Kidney epithelial cell (primary cell): ENCODE results near the gene PLK4. TPM values are rescaled to one million over a fixed set of nuclear protein-coding genes. Genes with fewer than 3 reads are reported as not detected.

Source experiments
- DNase-seq: peaks from one replicate; pipeline ENCODE4 v3.0.0-alpha.2; 2010; ENCODE audit warnings: low read depth
- H3K27me3 ChIP-seq: 2 replicates; pipeline ENCODE4 v1.6.0; 2011; ENCODE audit warnings: low read length; ENCODE audit not compliant: control insufficient read depth, insufficient read depth
- H3K36me3 ChIP-seq: 2 replicates; pipeline ENCODE4 v1.5.1; 2011; ENCODE audit warnings: low read length; ENCODE audit not compliant: control insufficient read depth, insufficient read depth
- H3K4me3 ChIP-seq: 2 replicates; pipeline ENCODE4 v1.5.1; 2011; ENCODE audit warnings: low read depth, mild to moderate bottlenecking, control low read depth, low read length
- total RNA-seq: library from RNA; depleted of rRNA; stranded (reverse); fragments of >200 nt; gene quantifications from 2 replicates; pipeline ENCODE4 v1.2.3, GENCODE V29; 2015
- TF ChIP-seq, protein P1 (sequence below): IDR thresholded peaks from 2 replicates; pipeline ENCODE4 v1.5.1; 2011; ENCODE audit warnings: mild to moderate bottlenecking, moderate library complexity, low read length, control low read depth, inconsistent platforms; ENCODE audit not compliant: insufficient read depth, poor library complexity, severe bottlenecking

Gene PLK4
- total RNA-seq, 1 donor from 2014 or later, result 5.4 TPM

DNA sequence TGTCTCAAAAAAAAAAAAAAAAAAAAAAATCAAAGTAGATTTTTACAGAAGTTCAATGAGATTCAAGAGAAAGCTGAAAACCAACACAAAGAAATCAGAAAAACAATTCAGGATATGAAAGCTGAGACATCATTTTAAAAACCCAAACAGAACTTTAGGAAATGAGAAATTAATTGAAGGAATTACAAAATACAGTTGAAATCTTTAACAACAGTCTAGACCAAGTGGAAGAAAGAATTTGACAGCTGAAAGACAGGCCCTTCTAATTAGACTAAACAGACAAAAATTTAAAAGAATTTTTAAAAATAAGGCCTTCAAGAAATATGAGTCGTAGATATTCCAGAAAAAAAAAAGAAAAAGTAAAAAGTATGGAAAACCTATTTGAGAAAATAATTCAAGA, 33.9 kb upstream of the PLK4 start:
- Histone ChIP-seq H3K4me3 (no peak overlapping the region), H3K27me3 (no peaks in the 10 kb centered on the region), H3K36me3 (no peaks in the 10 kb centered on the region)
- no peak for DNase-seq
- TF ChIP-seq, protein P1, sequence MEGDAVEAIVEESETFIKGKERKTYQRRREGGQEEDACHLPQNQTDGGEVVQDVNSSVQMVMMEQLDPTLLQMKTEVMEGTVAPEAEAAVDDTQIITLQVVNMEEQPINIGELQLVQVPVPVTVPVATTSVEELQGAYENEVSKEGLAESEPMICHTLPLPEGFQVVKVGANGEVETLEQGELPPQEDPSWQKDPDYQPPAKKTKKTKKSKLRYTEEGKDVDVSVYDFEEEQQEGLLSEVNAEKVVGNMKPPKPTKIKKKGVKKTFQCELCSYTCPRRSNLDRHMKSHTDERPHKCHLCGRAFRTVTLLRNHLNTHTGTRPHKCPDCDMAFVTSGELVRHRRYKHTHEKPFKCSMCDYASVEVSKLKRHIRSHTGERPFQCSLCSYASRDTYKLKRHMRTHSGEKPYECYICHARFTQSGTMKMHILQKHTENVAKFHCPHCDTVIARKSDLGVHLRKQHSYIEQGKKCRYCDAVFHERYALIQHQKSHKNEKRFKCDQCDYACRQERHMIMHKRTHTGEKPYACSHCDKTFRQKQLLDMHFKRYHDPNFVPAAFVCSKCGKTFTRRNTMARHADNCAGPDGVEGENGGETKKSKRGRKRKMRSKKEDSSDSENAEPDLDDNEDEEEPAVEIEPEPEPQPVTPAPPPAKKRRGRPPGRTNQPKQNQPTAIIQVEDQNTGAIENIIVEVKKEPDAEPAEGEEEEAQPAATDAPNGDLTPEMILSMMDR, result no peak

DNA sequence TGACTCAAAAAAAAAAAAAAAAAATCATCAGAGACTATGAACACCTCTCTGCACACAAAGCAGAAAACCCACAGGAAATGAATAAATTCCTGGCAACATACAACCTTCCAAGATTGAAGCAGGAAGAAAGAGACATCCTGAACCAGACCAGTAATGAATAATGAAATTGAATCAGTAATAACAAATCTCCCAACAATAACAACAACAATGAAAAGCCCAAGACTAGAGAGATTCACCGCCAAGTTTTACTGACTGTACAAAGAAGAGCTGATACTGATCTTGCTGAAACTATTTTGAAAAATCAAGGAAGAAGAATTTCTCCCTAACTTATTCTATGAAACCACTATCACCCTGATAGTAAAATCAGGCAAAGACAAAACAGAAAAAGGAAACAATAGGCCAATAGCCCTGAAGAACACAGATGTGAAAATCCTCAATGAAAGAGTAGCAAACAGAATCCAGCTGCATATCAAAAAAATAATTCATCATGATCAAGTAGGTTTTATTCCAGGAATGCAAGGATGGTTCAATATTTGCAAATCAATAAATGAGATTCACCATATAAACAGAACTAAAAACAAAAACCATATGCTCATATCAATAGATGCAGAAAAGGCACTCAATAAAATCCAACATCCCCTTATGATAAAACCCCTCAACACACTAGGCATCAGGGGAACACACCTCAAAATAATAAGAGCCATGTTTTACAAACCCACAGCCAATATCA, 31.0 kb upstream of the PLK4 start:
- H3K36me3 ChIP-seq, result no peaks in the 10 kb centered on the region
- no peak for DNase-seq
- H3K27me3 ChIP-seq, result no peaks in the 10 kb centered on the region
- TF ChIP-seq, protein P1, result no peak
- no peak overlapping the region for H3K4me3 ChIP-seq

DNA sequence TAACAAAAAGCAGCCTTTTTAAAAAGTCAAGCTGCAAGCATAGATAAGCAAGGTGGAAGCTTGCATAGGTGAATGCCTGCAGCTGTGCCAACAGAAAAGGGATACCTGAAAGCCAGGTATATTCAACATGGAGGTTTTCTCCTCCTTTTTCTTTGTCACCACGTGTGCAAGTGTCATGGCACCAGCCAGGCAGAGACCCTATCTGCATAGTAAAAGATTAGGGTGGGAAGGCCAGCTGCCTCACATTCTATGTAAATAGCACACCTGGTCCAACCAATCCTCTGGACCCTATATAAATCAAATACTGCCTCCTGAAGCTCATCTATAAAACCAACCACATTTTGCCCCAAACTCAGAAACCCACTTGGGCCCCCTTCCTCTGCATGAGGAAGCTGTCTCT, 28.0 kb upstream of the PLK4 start:
- Histone ChIP-seq H3K4me3 (no peak overlapping the region), H3K27me3 (no peaks in the 10 kb centered on the region), H3K36me3 (no peaks in the 10 kb centered on the region)
- TF ChIP-seq, protein P1, result no peak
- no peak for DNase-seq

DNA sequence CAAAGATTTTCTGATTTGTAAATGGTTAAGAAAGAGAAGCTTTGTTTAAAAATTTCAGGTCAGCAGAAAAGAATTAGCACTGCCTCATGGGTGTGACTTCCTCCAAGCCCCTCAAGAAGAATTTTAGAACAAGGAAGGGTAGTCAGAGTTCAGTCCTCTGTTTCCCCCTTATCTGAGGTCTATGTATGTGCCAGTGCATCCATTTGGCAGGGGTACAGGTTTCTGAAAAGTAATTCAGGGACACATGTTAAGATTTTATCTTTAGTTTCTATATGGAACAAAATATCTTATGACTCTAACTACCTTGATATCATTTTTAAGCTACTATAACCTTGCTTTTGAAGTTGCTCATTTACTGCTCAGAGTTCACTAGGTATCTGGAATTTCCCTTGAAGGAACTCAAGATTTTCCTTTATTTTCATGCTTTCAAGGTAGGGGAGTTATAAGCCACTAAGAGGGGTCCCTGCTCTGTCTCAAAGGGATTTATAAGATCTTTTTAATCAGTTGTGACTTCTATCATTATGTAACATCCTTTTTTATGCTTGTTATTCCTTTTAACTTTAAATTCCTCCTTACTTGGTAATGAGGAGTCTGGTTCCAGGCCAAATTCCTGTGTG, 24.4 kb upstream of the PLK4 start:
- TF ChIP-seq, protein P1, result no peak
- DNase-seq, result no peak

DNA sequence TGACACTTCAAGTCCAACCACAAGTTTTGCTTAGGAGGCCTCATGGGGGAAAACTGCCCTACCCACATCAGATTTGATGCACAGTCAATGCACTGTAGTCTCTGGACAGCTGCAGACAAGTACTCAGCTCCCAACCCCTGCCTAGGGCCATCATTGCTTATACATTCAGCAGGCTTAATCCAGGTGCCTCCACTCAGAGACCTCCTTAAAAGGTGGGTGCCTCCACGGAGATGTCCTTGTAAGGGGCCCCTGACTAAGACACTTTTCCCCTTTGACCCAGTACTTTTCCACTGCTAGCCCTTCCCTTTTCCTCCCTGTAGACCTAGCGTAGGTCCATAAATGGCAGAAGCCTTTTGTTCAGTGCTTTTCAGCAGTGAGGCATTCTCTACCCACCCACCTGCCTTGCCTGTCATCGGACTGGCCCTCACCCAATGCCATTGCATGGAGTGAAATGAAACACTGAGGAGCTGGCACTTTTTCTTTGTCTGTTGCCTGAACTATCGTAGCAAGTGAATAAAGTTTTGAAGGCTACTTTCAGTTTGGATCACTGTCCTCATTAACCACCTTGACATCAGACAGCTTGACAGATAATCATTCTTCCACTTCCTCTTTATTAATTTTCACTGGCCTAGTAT, 23.8 kb upstream of the PLK4 start:
- DNase-seq, result peak; percentile 38
- Histone ChIP-seq H3K36me3 (no peaks in the 10 kb centered on the region), H3K4me3 (no peak overlapping the region), H3K27me3 (no peaks in the 10 kb centered on the region)
- TF ChIP-seq, protein P1, result no peak

More for the DNA sequence above, 24.4 kb upstream of the PLK4 start:
- H3K27me3 ChIP-seq, result no peaks in the 10 kb centered on the region
- H3K36me3 ChIP-seq, result no peaks in the 10 kb centered on the region
- no peak overlapping the region for H3K4me3 ChIP-seq

DNA sequence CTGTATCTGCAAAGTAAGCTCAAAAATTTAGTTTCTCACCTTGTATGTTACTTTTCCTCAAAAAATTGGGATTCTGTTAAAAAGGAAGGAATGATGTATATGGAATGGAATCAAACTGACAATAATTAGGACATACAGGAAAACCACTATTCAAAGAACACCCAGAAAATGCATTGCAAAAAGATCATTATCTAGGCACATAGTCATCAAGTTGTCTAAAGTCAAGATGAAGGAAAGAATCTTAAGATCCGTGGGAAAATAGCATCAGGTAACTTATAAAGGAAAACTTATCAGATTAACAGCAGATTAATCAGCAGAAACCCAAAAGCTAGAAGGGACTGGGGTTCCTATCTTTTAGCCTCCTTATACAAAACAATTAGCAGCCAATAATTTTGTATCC, 23.1 kb upstream of the PLK4 start:
- no peak for DNase-seq
- Histone ChIP-seq H3K36me3 (no peaks in the 10 kb centered on the region), H3K4me3 (no peak overlapping the region), H3K27me3 (no peaks in the 10 kb centered on the region)
- TF ChIP-seq, protein P1, result no peak
